Activated B cell treated with CpG ODN at 0.5 μM for 24 hours (primary cell): ENCODE data around the gene TMEM170A. TPM values are rescaled to one million over a fixed set of nuclear protein-coding genes. Genes with fewer than 3 reads are reported as not detected.

Experiments used
- ATAC-seq: fragments of 200-7000 bp; cut with Tn5 transposase; one replicate; pipeline ENCODE4 v1.10.0; 2021; ENCODE audit warnings: low read depth, mild to moderate bottlenecking, moderate library complexity
- CTCF ChIA-PET: fragments of 350-600 bp; sonication (Branson Sonifier 250); formaldehyde crosslinking; loops from one replicate; lab custom pipeline; 2021; ENCODE audit warnings: antibody characterized with exemption; lab: Charles Lee
- POLR2A ChIA-PET: fragments of 350-600 bp; sonication (Branson Sonifier 250); formaldehyde crosslinking; loops from one replicate; lab custom pipeline; 2021; ENCODE audit warnings: antibody characterized with exemption; lab: Charles Lee
- DNase-seq: peaks from one replicate; pipeline ENCODE4 v3.0.0; 2022
- H3K27ac Mint-ChIP-seq: one replicate; pipeline ENCODE4 v1.8.0; 2020; ENCODE audit warnings: mixed read lengths
- H3K27me3 Mint-ChIP-seq: one replicate; pipeline ENCODE4 v1.8.0; 2021; ENCODE audit warnings: mixed read lengths
- H3K36me3 Mint-ChIP-seq: one replicate; pipeline ENCODE4 v1.8.0; 2021; ENCODE audit warnings: low read depth, mixed read lengths
- H3K4me1 Mint-ChIP-seq: one replicate; pipeline ENCODE4 v1.8.0; 2021; ENCODE audit warnings: mixed read lengths
- H3K4me3 Mint-ChIP-seq: one replicate; pipeline ENCODE4 v1.8.0; 2020; ENCODE audit warnings: mild to moderate bottlenecking, mixed read lengths
- H3K9me3 Mint-ChIP-seq: one replicate; pipeline ENCODE4 v1.8.0; 2020; ENCODE audit warnings: mixed read lengths
- CTCF ChIP-seq: fragments of 200-600 bp; IDR thresholded peaks from one replicate; pipeline ENCODE4 v1.8.0; 2022; ENCODE audit warnings: antibody characterized with exemption, mild to moderate bottlenecking
- intact Hi-C: fragments of 100-400 bp; cut with micrococcal nuclease; formaldehyde crosslinking; loops from one replicate; pipeline ENCODE4 v1.15.1; 2024
- total RNA-seq: library from RNA; stranded (reverse); gene quantifications from 2 replicates; pipeline ENCODE4 v1.2.3, GENCODE V29; 2022

Gene TMEM170A
- total RNA-seq, 1 donor from 2014 or later, result 28.3 TPM

- Mint-ChIP-seq H3K4me1 (peaks cover 16% of the 10 kb centered on the region), H3K9me3 (no peaks in the 10 kb centered on the region), H3K4me3 (no peak overlapping the region), H3K27me3 (no peaks in the 10 kb centered on the region), H3K36me3 (peaks cover 40% of the 10 kb centered on the region), H3K27ac (no peak overlapping the region)
- intact Hi-C loops, result no loop called here
- DNase-seq (no peak), ATAC-seq (no peak)
- ChIA-PET POLR2A (interaction anchor here (1.3 kb wide), 1 partner anchor 19 kb away, joined by 4 read pairs; the partner anchor contains the start of gene CFDP1), CTCF (no interaction called here)
- no peak for TF ChIP-seq CTCF
Observed at GRCh38 chr16:75452464-75453190, 11.9 kb downstream of the TMEM170A start.

- Mint-ChIP-seq H3K9me3 (no peaks in the 10 kb centered on the region), H3K27me3 (no peaks in the 10 kb centered on the region), H3K4me1 (no peaks in the 10 kb centered on the region), H3K27ac (no peak overlapping the region), H3K36me3 (peaks cover 38% of the 10 kb centered on the region), H3K4me3 (no peak overlapping the region)
- TF ChIP-seq CTCF, result no peak
- intact Hi-C loops, result no loop called here
- POLR2A ChIA-PET, result no interaction called here
- CTCF ChIA-PET, result no interaction called here
- DNase-seq (no peak), ATAC-seq (no peak)
Observed at GRCh38 chr16:75446416-75446815, 18.1 kb downstream of the TMEM170A start.

- Mint-ChIP-seq H3K4me3 (no peak overlapping the region), H3K4me1 (no peaks in the 10 kb centered on the region), H3K36me3 (peaks cover 27% of the 10 kb centered on the region), H3K27ac (no peak overlapping the region), H3K27me3 (no peaks in the 10 kb centered on the region), H3K9me3 (no peaks in the 10 kb centered on the region)
- intact Hi-C loops, result no loop called here
- ChIA-PET POLR2A (no interaction called here), CTCF (interaction anchor here (0.6 kb wide), 1 partner anchor 66 kb away, joined by 3 read pairs; no protein-coding TSS in a partner anchor)
- DNase-seq, result no peak
- TF ChIP-seq CTCF, result no peak
- ATAC-seq, result no peak
Observed at GRCh38 chr16:75445298-75445697, 19.2 kb downstream of the TMEM170A start.

- Mint-ChIP-seq H3K4me3 (no peak overlapping the region), H3K27me3 (no peaks in the 10 kb centered on the region), H3K27ac (no peak overlapping the region), H3K4me1 (no peaks in the 10 kb centered on the region), H3K36me3 (peaks cover 18% of the 10 kb centered on the region), H3K9me3 (no peaks in the 10 kb centered on the region)
- intact Hi-C loops, result no loop called here
- no peak for TF ChIP-seq CTCF
- DNase-seq (no peak), ATAC-seq (no peak)
- ChIA-PET CTCF (no interaction called here), POLR2A (no interaction called here)
Observed at GRCh38 chr16:75443298-75443697, 21.2 kb downstream of the TMEM170A start.

- peaks cover 10% of the 10 kb centered on the region for H3K36me3 Mint-ChIP-seq
- intact Hi-C loops, result loop anchor here (1.0 to 10.0 kb wide), 11 partner anchors 30 to 1138 kb away; partner anchors contain the start of genes ADAT1, GABARAPL2, GLG1 and KARS1
- H3K4me3 Mint-ChIP-seq, result peak overlapping the region; percentile 91
- H3K4me1 Mint-ChIP-seq, result peaks cover 19% of the 10 kb centered on the region
- ChIA-PET CTCF (interaction anchor here (1.0 to 2.1 kb wide), 2 partner anchors 31 to 84 kb away, joined by 4 to 8 read pairs; no protein-coding TSS in a partner anchor), POLR2A (interaction anchor here (0.5 to 2.6 kb wide), 15 partner anchors 9 to 767 kb away, joined by 3 to 36 read pairs (median 4); partner anchors contain the start of genes ADAT1, GABARAPL2, KARS1 and TERF2IP)
- H3K27me3 Mint-ChIP-seq, result no peaks in the 10 kb centered on the region
- TF ChIP-seq CTCF, result no peak
- ATAC-seq (peak; percentile 67), DNase-seq (no peak)
- no peaks in the 10 kb centered on the region for H3K9me3 Mint-ChIP-seq
- peak overlapping the region; percentile 88 for H3K27ac Mint-ChIP-seq
Observed at GRCh38 chr16:75433732-75434413, 30.6 kb downstream of the TMEM170A start.
